ENCODE measurements around the gene SFSWAP. TPM values are rescaled to one million over a fixed set of nuclear protein-coding genes. Genes with fewer than 3 reads are reported as not detected.

SFSWAP gene
- total RNA-seq, 2 donors from 2014 or later: 27.3 to 29.2 TPM

DNA sequence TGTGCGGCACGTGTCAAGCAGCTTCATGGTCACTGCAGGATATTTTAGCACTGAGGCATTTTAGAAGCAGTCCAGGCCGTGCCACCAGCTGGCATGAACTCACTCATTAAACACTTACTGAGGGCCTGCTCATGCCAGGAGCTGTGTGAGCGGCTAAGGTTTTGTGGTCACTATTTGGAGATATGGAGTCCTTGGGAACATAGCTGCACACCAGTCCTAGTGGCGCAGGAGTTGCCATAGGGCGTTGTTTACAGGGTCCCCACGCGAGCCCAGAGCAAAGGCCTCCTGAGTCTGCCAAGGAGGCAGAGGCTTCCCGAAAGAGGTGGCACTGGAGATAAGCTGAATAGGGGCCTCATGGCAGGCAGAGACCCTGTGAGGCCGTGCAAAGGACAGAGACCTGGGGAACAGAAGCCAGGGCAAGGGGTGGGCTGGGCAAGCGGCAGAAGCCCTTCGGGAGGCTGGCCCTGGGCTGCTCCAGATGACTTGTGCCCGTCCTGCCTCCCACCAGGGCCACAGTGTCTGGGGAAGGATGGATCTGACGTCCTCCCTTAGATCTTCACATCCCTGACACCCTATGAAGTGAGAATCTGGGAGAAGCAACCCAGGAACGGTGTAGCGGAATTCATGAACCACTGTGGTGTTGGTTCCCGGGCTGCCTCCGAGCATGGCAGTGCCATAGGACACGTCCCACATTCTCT, 38.9 kb downstream of the SFSWAP start:
- intact Hi-C loops (cut with DNase I): no loop called here
- peak; percentile 58 for DNase-seq (ENCODE audit: low spot score)

DNA sequence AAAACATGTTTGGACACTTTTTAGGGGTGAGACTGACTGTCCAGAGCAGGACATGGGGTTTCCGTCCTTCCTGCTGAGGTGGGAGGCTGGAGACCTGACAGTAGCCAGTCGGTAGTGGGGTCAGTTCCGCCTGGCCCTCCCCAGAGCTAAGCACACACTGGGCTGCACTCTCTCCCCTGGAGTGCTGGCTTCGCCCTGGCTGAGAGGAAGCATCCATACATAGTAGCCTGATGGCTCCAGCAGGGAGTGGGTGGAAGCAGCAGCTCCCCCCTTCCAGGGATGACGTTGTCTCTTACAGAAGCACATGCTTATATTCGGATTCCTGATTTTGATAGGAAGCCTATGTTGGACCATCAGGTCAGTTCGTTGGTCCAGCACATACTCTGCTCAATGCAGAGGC, 40.4 kb downstream of the SFSWAP start:
- intact Hi-C loops (cut with DNase I): no loop called here
- peak; percentile 52 for DNase-seq (ENCODE audit: low spot score)

DNA sequence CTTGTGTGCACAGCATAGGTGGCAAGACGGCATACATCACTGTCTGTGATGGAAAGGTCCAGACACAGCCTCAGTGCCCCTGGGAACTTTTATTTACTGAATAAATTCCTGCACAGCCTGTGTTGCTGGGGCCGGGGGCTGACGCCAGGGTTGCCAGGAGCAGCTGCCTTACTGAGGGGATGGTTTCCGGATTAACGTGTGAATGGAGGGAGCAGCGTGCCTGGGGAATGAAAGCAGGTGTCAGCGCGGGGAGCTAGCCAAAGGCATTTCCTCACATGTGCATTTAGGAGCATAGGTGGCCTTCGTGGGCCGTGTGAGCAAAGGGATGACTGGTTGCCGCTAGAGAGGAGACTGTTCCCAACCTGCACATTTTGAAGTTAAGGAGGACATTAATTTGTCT, 41.6 kb downstream of the SFSWAP start:
- peak; percentile 47 for DNase-seq (ENCODE audit: low spot score)
- intact Hi-C loops (cut with DNase I): no loop called here

DNA sequence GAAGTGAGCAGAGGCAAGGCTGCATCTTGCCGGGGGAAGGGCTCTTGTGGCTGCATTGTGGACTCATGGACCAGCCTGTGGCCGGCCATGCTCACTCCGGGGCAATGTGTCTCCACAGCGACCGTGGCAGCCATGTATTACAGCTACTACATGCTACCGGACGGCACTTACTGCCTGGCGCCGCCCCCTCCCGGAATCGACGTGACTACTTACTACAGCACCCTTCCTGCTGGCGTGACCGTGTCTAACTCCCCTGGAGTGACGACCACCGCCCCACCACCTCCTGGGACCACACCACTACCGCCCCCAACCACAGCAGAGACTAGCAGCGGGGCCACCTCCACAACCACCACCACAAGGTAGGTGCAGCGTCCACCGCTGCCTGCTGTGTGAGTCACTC, 42.1 kb downstream of the SFSWAP start:
- peak; percentile 65 for DNase-seq (ENCODE audit: low spot score)
- intact Hi-C loops (cut with DNase I): no loop called here

DNA sequence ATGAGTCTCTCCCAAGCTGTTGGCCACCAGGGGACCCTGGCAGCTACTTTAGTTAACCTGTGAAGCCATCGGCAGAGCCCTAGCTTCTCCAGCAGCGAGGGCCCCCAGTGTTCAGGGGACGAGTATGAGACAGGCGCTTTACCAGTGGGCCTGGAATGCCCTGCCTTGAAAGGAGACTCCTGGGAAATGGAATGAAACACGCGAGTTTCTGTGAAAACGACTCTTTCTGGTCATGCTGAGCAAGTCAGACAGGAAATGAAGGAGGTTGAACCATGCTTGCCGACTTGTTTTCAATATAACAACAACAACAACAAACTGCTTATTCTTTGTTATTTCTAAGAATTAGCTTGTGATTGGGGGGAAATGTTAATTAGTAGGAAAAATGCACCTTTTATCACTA, 42.9 kb downstream of the SFSWAP start:
- DNase-seq (ENCODE audit: low spot score): no peak

DNA sequence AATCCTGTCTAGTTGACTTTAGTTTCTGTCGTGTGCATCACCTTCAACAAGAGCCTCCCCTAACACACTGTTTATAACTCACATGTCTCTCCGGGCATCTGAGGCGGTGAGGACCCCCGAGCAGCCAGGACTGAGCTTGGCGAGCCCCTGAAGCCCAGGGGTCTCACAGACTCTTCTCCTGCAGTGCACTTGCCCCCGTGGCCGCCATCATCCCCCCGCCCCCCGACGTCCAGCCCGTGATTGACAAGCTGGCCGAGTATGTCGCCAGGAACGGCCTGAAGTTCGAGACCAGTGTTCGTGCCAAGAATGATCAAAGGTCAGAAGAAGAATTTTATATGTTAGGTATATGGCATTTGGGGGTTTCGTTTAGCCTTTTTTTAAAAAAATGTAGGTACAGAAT, 43.3 kb downstream of the SFSWAP start:
- intact Hi-C loops (cut with DNase I): no loop called here

More for the DNA sequence above, 42.9 kb downstream of the SFSWAP start:
- intact Hi-C loops (cut with DNase I): no loop called here

DNA sequence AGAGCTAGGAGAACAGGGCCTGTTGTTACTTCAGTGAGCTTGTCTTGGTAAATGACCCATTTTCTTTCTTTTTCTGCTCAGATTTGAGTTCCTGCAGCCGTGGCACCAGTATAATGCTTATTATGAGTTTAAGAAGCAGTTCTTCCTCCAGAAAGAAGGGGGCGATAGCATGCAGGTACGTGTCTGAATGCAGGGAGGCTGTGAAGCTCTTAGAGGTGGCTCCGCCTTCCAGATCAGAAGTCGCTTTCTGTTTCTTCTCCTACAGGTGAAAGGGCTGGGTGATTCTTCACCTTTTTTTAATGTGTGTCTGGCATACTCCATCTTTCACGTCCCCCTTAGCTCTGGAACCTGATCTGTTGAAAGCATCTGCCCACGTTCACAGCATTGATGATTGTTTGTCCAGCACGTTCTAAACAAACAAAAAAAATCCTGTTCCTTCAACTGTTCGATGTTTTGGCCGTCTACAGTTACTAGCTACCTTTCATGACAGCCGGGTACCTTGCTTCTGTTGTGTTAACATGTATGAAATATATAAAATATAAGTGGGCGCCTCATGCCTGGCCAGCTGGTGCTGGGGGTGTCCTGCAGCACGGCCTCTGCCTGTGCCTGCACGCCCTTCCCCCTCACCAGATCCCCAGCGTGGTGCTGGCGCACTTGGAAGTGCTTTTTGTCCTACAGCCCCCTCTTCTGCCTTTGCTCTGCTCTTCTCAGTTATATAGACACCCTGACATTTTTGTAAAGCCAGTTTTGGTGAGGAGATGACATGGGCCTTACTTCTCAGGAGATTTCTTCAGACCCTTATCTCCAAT, 44.6 kb downstream of the SFSWAP start:
- intact Hi-C loops (cut with DNase I): loop anchor here in 1 of 2 donors (2.0 kb wide), 1 partner anchor 25 kb away; no protein-coding TSS in a partner anchor
- DNase-seq (ENCODE audit: low spot score): peak; percentile 44

More for the DNA sequence above, 43.3 kb downstream of the SFSWAP start:
- no peak for DNase-seq (ENCODE audit: low spot score)

DNA sequence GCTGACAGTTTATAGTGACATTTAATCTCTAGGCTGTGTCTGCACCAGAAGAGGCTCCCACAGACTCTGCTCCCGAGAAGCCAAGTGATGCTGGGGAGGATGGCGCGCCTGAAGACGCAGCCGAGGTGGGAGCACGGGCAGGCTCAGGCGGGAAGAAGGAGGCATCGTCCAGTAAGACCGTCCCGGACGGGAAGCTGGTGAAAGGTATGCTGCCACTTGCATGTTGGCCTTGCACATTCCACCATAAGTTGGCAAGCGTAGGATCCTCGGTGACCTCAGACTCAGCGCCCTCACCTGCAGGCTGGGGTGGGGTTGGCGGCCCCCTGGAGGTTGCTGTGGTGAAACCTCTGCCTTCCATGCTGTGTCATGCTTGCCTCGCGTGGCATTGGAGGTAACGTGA, 45.6 kb downstream of the SFSWAP start:
- DNase-seq (ENCODE audit: low spot score): peak; percentile 40
- intact Hi-C loops (cut with DNase I): loop anchor here in 1 of 2 donors (2.0 kb wide), 1 partner anchor 26 kb away; no protein-coding TSS in a partner anchor

DNA sequence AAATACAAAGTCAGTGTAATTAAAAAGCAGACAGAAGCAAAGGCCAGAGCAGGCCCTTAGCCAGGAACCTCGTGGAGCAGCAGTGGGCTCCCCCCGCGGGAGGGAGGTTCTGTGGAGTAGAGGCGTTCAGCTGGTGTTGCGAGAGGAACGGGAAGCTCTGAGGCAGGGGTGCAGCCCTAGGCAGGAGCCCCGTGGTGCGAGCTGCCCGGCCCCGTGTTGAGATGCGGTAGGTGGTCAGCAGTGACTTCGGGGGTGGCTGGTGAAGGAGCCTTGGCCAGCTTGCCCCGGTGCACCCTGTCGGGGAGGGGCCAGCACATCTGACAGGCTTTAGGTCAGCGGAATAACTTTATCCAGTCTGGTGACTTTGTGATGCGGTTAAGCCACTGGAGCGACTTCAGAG, 46.2 kb downstream of the SFSWAP start:
- peak; percentile 66 for DNase-seq (ENCODE audit: low spot score)
- intact Hi-C loops (cut with DNase I): loop anchor here in 1 of 2 donors (2.0 kb wide), 1 partner anchor 26 kb away; no protein-coding TSS in a partner anchor

DNA sequence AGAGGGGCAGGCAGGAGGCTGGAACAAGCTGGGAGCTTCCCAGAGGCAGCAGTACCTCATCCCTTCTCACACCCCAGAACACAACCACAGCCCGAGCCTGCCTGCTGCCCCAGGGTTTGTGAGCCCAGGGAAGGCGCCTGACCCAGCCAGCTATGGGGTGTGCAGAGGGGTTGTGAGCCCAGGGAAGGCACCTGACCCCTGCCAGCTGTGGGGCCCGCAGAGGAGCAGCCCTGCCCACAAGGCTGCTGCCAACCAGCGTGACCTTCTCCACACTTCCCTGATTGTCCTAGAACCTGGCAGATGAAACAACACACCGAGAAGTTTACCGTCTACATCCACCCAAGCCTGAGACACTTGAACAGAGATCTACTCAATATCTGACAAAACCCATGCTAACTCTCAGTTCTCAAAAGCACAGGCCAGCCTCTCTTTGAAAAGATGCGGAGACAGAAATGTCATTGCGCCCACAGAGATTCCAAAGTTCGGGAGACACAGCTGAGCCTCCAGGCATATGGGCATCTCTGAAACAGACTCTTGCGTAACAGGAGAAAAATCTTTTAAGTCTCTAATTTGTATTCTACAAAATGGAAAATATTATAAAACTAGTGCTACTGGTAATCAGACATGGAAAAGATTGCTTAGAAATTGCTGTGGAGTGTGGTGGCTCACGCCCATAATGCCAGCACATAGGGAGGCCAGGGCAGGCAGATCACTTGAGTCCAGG, 47.3 kb downstream of the SFSWAP start:
- DNase-seq (ENCODE audit: low spot score): peak; percentile 72
- intact Hi-C loops (cut with DNase I): no loop called here

DNA sequence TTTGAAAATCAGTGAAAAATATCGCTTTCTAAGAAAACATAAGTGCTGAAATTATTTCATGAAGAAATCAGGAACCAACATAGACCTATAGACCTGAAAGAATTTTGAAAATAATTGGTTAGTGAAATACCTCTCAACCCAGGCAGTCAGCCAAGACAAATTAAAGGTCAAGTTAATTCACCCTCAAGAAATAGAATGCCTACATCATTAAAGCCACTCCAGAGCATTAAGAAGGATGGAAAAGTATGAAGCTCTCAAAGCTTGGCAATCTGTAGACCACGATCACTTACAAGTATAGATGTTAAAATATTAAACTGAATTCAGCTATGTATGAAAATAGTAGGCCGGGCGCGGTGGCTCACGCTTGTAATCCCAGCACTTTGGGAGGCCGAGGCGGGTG, 48.3 kb downstream of the SFSWAP start:
- intact Hi-C loops (cut with DNase I): no loop called here

DNA sequence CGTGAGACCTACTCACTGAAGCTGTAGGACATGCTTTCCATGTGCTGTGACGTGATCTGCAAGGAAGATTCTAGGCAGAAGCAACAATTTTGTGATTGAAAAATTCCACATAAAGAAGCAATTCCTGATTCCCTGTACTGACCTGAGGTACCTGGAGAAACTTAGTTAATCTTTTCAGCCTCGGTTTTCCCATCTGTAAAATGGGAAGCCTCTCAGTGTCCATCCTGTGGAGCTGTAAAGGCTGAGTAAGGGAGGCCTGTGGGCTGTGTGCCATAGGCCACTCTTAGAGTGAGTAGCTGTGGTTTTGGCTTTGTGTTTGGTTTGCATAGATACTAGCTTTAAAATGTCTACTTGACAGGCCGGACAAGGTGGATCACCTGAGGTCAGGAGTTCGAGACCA, 50.7 kb downstream of the SFSWAP start:
- no peak for DNase-seq (ENCODE audit: low spot score)
- intact Hi-C loops (cut with DNase I): no loop called here

More for the DNA sequence above, 48.3 kb downstream of the SFSWAP start:
- DNase-seq (ENCODE audit: low spot score): no peak

DNA sequence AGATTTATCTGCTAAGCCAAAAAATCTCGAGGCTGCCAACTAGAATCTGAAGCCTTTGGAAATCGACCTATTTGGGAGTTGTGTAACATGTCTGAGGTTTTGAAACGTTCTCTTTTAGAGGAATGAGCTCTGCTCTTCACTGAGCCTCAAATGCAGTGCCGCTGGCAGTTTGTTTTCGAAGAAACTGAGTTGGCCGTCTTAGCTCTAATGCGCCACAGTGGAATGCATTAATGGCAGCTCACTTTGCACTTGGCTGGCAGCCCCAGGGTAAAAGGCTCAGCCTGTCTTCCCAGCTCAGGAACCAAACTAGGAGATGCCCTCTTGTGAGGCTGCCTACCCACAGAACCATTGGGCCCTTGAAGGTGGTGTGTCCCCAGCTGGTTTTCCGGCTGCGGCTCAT, 53.8 kb downstream of the SFSWAP start:
- no peak for DNase-seq (ENCODE audit: low spot score)
- intact Hi-C loops (cut with DNase I): no loop called here

DNA sequence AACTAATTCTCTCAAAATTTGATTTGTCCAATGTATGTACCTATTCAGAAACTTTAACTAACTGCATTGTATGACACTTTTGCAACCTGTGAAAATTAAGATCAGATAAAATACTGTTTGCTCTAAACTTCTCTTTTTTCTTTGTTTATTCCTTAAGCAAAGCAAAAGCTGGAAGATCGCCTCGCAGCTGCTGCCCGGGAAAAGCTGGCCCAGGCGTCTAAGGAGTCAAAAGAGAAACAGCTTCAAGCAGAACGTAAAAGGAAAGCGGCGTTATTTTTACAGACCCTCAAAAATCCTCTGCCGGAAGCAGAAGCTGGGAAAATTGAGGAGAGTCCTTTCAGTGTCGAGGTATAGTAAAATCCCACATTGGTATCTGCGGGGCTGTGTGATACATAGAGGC, 55.1 kb downstream of the SFSWAP start:
- intact Hi-C loops (cut with DNase I): no loop called here
- no peak for DNase-seq (ENCODE audit: low spot score)

DNA sequence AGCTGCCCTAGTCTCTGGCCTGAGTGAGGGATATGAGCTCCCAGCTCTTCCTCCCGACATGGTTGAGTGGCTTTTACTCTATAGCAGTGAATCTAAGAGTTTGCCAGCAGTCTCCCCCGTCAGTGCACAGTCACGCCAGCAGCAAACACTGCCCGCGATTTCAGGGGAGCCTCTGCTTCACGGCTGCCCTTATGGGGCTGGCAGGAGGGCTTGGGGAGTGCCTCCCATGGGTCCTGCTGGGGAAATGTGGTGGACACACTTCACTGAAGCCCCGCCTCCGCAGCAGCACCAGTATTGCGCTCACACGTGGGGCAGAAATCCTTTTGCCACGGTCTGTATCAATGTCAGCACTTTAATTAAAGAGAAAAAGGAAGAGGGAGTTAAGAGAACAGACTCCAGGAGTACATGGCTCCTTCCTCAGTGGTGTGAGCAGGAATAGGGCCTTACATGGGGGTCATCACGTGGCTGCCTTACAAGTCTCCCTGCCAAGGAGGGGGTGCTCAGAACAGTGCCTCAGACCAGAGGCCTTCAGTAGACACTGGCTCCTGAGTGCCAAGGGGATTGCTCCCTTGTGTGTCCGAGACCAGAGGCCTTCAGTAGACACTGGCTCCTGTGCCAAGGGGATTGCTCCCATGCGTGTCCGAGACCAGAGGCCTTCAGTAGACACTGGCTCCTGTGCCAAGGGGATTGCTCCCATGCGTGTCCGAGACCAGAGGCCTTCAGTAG, 55.7 kb downstream of the SFSWAP start:
- no peak for DNase-seq (ENCODE audit: low spot score)
- intact Hi-C loops (cut with DNase I): no loop called here

DNA sequence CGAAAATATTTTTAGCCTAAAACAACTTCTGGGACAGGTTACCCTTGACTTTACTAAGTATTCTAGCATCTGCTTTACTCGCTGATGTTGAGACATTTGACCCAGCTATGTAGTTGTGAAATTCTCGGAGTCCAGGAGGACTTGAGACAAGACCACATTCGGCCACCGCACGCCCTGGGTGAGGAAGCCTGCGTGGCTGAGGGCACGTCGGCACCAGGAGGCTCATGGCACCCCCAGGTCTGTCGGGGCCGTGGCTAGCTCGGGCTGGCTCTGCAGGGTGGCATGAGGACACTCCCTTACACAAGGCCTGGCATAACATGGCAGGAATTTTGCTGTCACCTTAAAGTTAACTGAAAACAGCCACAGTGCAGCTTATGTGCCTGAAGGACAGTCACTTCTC, 59.2 kb downstream of the SFSWAP start:
- DNase-seq (ENCODE audit: low spot score): no peak
- intact Hi-C loops (cut with DNase I): no loop called here

DNA sequence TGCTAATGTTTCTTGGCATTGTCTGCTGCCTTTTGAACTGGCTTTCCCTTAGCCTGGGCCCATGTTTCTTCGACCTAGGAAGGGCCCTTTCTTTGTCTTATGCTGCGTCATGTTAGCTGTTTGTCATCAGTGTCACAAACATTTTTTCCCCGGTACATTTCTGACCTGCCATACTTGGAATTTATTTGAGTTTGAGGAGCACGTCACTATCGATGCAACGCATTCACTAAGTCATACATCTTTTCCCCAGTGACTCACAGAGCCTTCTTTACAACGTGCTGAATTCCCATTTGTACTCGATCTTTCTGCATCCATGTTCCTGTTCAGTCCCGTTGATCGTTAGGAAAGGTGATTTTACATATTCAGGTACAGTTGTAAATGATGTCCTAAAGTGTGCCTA, 61.1 kb downstream of the SFSWAP start:
- intact Hi-C loops (cut with DNase I): loop anchor here in 1 of 2 donors (1.0 kb wide), 1 partner anchor 41 kb away; no protein-coding TSS in a partner anchor
- DNase-seq (ENCODE audit: low spot score): no peak

DNA sequence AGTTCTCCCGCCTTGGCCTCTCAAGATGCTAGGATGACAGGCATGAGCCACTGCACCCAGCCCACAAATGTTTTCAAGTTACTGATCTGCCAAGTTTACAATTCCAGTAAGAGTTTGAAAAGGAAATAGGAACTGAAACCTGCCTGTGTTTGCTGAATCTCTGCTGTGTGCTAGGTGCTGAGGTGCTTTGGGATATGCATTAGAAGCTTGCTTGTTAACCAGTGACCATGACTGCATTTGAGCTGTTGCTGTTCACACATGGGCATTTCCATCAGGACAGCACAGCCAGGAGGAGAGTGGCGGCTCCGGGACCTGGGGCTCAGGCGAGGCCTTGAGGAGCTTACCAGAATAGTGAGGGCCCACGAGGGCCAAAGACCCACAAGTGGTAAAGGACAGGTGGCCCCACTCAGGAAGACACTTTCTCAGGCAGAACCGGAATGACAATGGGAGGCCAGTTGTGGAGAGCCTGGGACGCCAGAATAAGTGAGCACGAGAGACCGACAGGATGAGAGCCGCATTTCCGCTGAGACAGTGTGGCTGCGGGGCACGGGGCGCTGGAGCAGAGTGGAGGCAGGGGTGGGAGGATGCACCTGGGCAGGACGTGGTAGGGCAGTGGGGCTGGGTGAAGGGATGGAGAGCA, 62.8 kb downstream of the SFSWAP start:
- intact Hi-C loops (cut with DNase I): no loop called here
- no peak for DNase-seq (ENCODE audit: low spot score)
